ENCODE data around the gene CMSS1.
A peak's percentile ranks its signal among the peaks of the same experiment; 100 is the strongest.

CMSS1 gene

DNA sequence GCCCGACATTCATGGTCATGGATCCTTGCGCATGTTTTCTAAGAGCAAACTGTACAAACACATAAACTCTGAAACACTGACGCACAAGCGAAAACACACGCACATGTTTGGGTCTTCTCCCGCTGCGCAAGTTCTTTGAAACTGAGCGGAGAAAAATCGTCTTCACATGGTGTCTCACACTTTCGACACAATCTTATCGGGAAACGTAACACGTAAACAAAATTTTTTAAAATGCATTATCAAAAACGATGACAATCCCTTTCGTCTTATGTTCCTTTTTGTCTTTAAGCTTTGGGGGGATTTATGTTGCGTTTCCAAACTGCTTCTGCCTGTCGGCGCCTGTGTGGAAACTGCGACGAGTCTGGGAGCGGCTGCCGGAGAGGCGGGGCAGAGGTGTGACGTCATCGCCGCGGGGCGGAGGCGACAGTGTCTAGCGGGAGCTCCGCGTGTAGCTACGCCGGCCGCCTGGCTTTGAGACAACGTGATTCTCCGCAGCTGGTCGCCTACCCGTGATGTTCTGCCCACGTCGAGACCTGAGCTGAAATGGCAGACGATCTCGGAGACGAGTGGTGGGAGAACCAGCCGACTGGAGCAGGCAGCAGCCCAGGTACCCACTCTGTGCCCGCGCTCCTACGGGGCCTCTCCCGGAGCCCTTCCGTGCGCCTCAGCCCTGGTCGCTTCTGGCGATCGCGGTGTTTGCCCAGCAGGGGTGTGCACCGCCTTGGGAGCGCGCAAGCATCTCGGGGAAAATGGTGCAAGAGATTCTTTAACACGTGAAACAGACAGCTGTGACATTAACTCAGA, at the start of gene CMSS1:
Gene CMSS1, plus strand, starts transcription at position 426 of the 804 bp plus-strand sequence.
- DNase-seq (ENCODE audit: low read depth): peak; percentile 93

DNA sequence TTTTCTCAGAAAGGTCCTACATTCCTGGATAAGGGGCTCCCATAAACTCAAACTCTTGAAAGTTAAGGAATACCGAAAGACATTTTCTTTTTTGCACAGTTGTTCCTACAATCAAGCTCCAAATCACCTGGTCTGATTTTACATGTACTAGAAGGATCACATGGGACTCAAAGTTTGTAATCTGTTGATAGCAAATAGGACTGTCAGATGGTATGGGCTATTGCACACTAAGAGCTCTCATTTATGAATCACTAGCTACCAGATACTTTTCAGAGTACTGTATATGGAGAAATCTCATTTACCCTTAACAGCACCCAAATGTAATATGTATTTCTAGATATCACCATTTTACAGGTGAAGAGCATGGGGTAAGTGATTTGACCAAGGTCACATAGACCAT, 49.5 kb upstream of the CMSS1 start:
- no peak for DNase-seq (ENCODE audit: low read depth)

DNA sequence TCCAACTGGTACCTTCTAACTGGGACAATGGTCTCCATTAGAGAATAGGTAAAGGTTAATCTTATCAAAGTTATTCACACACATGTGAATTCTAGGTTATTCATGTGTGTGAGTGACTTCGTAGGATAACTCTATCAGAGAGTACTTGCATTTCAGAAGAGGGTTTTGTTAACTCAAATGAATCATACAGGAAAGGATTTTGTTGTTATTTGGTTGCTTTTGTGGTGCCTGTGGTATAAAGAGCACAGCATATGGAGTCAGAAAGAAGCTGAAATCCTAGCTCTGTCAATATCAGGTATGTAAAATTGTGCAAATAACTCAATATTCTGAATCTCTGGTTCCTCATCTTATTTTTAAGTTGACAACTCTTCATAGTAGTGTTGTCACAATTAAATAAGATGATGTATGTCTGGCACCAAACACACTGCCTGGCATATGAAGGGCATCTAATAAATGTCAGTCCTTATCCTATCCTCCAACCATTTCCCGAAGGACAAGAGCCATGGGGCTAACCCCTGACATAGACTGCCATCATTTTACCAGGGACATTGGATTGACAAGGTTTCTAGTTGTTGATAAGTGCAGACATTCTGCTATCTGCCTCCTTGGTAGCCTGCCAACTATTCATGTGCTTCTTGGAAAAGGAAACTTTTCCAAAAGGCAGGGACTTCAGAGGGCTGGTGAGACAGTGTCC, 48.7 kb upstream of the CMSS1 start:
- DNase-seq (ENCODE audit: low read depth): no peak

- no peak for DNase-seq (ENCODE audit: low read depth)
Measured at GRCh38 chr3:99772171-99772570, 45.5 kb upstream of the CMSS1 start.

GRCh38 chr3:99772671-99773070, 45.0 kb upstream of the CMSS1 start:
- no peak for DNase-seq (ENCODE audit: low read depth)

- no peak for DNase-seq (ENCODE audit: low read depth)
Measured at GRCh38 chr3:99774467-99774866, 43.2 kb upstream of the CMSS1 start.

- DNase-seq (ENCODE audit: low read depth): no peak
Measured at GRCh38 chr3:99776516-99777209, 41.0 kb upstream of the CMSS1 start.

DNA sequence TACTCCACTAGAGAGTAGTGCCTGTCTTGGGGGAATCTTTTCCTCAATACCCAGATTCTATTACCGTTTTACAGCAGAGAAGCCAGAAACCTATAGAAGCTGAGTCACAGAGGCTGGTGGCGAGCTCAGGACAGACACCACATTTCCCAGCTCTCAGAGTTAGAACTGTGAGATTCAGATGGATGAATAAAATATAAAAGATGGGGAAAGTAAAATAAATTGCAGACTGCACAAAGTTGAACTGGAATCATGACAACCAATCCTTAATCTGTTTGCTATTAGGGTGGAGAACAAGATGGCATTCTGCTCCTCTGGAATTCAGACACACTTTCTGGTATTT, 40.5 kb upstream of the CMSS1 start:
- no peak for DNase-seq (ENCODE audit: low read depth)

DNA sequence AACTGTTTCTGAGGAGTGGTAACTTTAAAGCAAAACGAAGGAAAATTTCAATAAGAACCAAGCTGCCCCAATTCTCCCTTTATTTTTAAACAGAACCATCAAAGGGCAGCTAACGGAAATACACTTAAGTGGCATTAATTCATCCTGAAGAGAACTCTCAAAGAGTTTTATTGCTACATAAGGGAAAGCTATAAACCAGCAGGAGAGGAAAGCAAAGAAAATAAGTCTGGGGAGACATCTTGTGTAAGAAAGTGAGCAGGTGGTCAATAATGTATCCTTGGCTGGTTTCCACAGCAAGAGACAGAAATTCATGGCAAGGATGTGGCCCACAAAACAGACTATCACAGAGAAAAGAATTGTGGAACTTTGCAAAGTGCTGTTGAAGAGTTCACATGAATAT, 40.0 kb upstream of the CMSS1 start:
- DNase-seq (ENCODE audit: low read depth): no peak

DNA sequence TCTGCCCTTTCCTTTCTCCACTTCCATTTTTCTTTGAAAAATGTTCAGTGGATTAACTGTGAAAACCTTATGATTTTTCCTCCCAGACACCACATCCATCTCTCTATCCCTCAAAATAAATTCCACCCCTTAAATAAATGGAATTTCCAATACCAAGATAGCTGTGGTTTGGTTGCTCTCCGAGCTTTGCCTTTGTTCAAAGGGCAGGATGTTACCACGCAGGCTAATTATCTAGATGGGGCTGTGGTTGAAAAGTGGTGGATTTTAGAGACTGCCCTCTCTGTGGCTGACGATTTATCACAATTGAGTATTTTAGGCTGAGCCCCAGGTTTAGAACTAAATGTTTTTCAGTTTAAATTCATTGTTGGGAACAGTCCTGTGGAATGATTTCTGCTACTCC, 36.9 kb upstream of the CMSS1 start:
- DNase-seq (ENCODE audit: low read depth): no peak

- DNase-seq (ENCODE audit: low read depth): no peak
Measured at GRCh38 chr3:99781761-99782160, 35.9 kb upstream of the CMSS1 start.

- DNase-seq (ENCODE audit: low read depth): no peak
Measured at GRCh38 chr3:99783011-99783573, 34.6 kb upstream of the CMSS1 start.

GRCh38 chr3:99789011-99789721, 28.5 kb upstream of the CMSS1 start:
- DNase-seq (ENCODE audit: low read depth): no peak

DNA sequence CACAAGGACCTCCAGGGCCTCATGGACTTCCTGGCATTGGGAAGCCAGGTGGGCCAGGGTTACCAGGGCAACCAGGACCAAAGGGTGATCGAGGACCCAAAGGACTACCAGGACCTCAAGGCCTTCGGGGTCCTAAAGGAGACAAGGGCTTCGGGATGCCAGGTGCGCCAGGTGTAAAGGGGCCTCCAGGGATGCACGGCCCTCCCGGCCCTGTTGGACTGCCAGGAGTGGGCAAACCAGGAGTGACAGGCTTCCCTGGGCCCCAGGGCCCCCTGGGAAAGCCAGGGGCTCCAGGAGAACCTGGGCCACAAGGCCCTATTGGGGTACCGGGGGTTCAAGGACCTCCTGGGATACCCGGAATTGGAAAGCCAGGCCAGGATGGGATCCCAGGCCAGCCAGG, 23.2 kb upstream of the CMSS1 start:
- no peak for DNase-seq (ENCODE audit: low read depth)

GRCh38 chr3:99795573-99795972, 22.1 kb upstream of the CMSS1 start:
- no peak for DNase-seq (ENCODE audit: low read depth)

GRCh38 chr3:99799422-99799821, 18.2 kb upstream of the CMSS1 start:
- DNase-seq (ENCODE audit: low read depth): no peak

DNA sequence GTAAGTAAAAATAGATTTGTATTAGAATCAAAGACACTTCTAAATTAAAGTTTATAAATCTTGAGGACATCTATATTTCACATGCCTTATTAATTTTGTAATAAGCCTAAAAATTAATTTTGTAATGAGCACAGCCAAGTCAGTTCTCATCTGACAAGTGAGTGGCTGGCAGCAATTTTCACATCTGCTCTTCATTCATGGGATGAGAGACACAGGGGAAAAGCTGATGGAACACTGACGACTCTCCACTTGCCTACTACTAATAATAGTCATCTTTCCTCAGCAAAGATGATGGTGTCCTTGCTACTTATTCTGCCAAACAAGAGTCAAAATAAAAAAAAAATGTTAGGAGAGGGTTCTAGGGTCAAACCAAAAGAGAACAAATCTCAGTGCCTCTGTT, 14.4 kb upstream of the CMSS1 start:
- DNase-seq (ENCODE audit: low read depth): no peak

DNA sequence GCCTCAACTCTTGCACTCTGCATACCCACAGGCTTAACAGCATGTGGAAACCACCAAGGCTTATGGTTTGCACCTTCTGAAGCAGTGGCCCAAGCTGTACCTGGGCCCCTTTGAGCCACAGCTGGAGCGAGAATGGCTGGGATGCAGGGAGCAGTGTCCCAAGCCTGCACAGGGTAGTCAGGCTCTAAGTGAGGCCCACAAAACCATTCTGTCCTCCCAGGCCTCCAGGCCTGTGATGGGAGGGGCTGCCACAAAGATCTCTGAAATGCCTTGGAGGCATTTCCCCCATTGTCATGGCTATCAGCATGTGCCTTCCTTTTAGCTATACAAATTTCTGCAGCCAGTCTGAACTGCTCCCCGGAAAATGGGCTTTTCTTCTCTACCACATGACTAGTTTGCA, 12.5 kb upstream of the CMSS1 start:
- no peak for DNase-seq (ENCODE audit: low read depth)

DNA sequence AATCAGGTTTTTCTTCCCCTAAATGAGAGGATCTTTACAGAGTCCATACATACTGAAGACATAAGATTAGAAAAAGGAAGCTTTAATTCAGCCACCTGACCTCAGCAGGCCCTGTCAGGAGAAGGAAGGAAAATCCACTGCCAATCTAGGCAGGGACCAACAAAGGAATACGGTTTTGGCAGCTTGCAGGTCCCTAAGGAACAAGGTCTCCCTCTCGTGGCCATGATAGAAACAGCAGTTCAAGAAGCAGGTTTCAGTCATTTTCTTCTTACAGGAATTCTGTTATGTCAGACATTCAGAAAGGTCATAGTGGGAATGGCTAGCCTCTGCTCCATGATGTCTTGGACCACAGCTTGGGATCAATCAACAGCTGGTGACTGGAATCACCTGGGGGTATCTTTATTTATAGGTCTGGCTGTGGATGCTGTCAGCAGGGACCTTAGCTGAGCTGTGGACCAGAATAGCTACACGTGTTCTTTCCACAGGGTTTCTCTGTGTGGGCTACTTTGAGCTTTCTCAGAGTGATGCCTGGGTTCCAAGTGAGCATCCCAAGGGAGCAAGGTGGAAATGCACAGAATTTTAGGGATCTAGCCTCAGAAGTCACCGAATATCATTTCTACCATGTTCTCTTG, 9.4 kb upstream of the CMSS1 start:
- DNase-seq (ENCODE audit: low read depth): peak; percentile 18

DNA sequence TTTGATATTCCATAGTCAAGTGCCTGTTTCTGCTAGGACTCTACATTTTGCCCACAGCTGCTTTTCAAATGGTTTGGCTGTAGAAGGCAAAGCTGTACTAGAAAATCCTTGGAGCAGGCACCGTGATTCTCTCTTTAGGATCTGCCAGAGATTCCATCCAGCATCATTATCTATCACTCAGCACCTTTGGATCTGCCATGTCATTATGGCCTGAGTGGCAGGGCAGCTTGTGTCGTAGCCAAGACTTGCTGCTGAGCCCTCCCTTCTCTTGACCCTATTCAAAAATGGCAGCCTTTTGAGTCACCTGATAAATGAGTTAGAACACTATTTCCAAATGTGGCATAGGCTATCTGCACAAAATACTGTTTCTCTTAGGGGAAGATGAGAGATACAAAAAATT, 8.1 kb upstream of the CMSS1 start:
- no peak for DNase-seq (ENCODE audit: low read depth)

- no peak for DNase-seq (ENCODE audit: low read depth)
Measured at GRCh38 chr3:99810403-99810802, 7.3 kb upstream of the CMSS1 start.

DNA sequence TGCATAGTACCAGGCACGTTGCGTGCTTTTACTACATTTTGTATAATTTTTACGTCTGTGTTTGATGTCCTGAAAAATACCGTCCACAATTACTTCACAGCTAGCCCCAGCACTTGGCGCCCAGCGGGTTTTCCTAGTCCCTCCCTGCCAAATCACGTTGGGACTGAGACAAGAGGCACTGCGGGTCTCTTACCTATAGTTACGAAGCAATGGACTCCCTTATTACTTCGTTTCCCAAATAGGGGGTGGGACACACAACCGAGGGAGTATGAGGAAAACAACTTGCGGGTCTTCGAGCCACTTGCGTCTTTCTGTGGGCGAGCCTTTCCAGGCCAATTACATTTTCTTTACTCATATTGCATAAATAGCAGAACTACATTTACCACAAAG, 620 bp upstream of the CMSS1 start:
- DNase-seq (ENCODE audit: low read depth): no peak
